SK-N-DZ (cell line): ENCODE measurements around the gene REXO5.
"Not testable (repeated sequence)": the region's sequence is repeated elsewhere in the genome, so short reads cannot be mapped to it uniquely, and the experiment has no call there.

ENCODE experiments used
- DNase-seq: peaks from one replicate; pipeline ENCODE4 v3.0.0-alpha.2; 2015; ENCODE audit warnings: low spot score

REXO5 gene

DNA sequence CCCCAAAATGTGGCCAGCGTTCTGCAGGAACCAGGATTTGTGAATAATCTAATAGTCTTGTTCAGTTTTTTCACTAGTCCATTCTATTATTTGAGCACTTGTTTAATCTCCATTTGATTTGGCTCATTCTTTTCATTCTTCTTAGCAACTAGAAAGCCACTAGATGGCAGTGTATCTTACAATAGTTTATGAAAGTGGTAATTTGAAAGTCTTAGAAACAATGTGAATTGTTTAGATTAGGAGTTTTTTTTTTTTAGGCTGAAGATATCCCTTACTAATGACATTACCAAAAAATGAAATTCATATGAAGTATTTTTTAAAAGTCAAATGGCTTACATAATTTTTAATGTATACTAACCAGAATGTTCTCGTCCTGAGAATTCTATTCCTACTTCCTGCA, 6.7 kb upstream of the REXO5 start:
- DNase-seq = no peak

DNA sequence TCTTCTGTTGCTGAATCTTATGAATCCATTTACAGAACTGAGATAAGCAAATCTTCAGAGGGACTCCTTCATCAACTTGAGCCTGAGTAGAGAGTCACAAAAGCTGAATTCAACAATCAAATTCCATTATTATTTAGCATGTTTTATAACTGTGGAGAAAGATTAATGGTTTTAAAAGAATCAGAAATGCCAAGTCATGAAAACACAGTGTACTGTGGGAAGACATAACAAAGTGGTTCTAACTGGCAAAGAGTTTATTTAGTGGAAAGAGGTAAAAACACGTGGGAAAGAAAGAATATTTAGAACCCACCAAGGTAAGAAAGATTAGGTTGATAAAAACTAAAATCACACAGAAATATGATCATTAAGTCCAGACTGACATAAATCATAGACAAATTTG, 5.0 kb upstream of the REXO5 start:
- no peak for DNase-seq

DNA sequence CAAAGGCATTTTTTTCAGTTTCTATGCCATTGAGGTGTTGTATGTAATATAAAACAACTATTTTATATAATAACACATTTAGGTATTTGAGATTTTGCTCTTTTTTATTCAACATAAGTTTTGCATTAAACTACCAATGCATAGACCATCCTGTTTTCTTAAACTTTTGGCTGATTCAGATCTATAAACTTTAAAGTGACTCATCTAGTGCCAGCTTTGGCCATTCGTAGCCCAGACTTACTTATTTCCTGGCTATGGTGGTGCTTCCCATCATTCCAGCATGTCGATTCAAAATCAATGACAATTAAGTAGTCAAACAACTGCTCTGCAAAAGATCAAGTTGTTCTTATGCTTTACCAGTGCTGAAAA, 3.2 kb upstream of the REXO5 start:
- DNase-seq = no peak

DNA sequence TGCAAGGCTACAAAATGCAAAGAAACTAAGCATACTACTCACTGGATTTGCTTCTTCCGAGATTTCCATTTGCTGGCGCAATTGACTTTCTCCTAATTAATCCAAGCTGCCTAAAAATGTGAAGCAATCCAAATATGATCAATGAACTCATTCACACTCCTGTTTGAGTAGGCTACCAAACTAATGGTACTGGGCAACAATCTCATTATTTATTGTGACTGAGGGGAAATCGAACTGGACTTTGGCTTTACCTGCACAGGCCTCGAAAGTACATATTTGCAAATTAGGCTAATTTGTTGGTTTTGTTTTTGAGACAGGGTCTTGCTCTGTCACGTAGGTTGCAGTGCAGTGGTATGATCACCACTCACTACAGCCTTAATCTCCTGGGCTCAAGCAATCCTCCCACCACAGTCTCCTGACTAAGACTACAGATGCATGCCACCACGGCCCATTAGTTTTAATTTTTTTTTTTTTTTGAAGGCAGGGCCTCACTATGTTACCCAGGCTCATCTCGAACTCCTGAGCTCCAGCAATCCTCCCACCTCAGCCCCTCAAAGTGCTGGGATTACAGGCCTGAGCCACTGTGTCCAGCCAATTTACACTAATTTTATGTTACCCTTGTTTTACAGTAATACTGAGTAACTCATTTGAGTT, 2.6 kb upstream of the REXO5 start:
- no peak for DNase-seq

DNA sequence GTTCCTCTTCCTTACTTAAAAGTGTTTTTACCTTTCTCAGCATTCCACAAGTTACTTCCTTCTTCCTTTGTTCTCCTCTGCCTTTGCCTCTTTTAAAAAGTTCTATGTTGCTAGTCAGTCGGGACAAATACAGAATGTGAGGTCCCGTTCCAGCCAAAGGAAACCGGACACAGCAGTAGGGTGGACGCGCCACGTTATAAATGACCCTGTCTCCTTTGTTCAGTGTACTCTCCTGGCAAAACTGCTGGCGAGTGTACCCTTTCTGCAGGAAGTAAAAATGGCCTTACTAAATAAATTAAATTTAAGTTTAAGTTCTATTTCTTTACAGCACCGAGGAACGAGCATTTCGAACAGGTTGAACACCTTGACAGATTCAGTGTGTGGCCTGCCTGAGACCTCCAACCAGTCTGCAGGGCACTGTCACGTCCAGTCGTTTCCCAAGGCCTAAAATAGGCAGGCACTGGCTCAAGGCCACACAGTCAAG, 601 bp upstream of the REXO5 start:
- not testable (repeated sequence) for DNase-seq

DNA sequence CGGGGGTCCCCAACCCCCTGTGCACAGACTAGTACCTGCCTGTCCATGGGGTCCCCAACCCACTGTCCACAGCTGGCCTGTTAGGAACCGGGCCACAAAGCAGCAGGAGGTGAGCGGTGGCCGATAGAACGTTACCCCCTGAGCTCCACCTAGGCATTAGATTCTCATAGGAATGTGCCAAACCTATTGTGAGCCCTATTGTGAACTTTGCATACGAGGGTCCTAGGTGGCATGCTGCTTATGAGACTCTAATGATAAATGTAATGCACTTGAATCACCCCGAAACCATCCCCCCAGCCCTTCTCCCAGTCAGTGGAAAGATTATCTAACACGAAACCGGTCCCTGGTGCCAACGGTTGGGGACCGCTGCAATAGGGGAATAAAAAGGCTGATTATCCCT, 1.5 kb downstream of the REXO5 start:
- DNase-seq = no peak

DNA sequence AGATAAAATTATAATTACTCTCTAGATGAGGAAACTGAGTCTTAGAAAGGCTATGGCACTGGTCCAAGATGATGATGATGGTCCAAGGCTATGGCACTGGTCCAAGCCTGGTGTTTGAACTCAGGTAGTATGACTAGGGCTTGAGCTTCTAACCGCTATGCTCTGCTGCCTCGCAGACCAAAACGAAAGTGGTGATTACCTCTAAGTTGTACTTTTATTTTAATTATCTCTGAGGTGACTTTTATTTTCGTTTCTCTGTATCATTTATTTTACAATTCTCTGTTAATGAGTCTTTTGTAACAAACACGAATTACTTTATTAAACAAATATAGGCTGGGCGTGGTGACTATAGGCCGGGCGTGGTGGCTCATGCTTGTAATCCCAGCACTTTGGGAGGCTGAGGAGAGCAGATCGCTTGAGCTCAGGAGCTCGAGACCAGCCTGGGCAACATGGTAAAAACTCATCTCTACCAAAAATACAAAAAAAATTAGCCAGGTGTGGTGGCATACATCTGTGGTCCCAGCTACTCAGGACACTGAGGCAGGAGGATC, 5.6 kb downstream of the REXO5 start:
- no peak for DNase-seq

DNA sequence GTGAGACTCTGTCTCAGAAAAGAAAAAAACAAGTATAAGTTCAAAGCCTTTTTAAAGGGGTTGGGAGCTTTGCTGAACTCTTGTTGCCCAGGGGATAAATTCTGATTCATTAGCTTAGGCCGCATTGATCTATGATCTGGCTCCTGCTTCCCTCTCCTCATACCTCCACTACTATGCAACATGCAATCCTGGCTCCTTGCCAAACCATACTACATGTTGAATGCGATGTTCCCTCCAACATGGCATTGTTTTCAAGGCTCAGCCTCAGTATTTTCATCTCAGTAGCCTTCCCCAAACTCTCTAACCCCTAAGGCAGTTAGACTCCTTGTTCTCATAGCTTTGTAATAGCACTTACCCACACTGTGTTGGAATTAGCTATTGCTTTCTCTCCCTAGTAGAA, 6.2 kb downstream of the REXO5 start:
- no peak for DNase-seq

DNA sequence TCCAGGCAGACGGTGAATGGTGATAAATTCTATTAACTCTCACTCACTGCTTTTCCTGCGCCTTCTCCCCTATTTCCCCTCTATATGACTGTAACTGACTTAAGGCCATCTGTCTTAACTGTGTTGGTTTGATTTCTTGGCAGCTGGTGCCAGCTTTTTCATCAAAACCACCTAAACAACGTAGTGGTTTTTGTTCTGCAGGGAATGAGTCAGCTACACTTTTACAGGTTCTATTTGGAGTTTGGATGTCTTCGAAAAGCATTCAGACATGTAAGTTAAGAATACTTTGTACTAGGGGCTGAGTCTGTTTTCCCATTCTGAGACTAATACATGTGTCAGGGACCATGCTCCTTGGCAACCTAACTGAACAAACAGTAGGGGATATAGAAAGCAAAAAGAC, 8.5 kb downstream of the REXO5 start:
- no peak for DNase-seq

DNA sequence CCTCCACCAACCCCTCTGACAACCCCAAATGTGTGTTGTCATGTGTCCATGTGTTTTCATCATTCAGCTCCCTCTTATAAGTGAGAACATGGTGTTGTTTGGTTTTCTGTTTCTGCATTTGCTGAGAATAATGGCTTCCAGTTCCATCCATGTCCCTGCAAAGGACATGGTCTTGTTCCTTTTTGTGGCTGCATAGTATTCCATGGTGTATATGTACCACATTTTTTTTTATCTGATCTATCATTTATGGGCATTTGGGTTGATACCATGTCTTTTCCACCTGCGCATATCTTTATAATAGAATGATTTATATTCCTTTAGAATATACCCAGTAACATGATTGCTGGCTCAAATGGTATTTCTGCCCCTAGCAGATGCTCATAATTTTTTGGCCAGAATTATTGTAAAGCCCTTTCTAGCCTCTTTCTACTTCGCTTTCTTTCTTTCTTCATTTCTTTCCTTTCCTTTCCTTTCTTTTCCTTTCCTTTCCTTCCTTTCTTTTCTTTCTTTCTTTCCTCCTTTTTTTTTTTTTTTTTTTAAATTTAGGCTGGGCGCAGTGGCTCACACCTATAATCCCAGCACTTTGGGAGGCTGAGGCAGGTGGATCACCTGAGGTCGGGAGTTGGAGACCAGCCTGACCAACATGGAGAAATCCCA, 12.7 kb downstream of the REXO5 start:
- no peak for DNase-seq

DNA sequence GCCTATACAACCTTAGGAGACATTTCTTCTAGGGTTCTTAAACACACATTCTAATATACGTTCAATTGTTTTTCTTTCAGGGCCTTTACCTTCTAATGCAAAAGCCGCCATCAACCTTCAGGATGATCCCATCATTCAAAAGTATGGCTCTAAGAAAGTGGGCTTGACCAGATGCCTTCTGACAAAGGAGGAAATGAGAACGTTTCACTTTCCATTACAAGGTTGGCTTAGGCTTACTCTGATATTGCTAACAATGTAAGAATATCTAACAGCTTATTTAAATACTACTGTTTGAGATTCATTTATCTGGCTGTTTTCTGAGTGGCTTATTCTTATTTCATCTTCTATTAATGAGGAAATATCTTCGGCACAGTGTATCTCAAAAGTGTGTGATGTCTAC, 15.4 kb downstream of the REXO5 start:
- DNase-seq = no peak

DNA sequence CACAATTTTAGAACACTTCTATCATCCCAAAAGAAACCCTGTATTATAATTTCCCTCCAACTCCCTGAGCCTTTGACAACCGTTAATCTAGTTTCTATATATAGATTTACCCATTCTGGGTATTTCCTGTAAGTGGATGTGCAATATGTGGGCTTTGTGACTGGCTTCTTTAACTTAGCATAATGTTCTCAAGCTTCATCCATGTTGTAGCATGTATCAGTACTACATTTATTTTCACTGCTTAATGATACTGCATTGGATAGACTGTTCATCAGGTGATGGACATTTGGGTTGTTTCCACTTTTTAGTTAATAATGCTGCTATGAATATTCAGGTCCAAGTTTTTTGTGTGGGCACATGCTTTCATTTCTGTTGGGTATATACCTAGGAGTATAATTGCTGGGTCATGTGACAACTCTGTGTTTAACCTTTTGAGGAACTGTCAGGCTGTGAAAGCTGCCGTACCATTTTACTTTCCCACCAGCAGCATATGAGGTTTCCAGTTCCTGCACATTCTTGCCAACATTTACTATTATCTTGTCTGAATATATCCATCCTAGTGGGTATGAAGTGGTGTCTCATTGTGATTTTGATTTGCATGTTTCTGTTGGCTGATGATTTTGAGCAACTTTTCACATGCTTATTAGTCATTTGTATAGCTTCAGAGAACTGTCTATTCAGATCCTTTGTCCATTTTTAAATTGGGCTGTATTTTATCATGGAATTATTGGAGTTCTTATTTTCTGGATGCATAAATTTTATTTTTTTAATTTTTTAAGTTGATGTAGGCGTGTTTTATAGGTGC, 16.4 kb downstream of the REXO5 start:
- no peak for DNase-seq

DNA sequence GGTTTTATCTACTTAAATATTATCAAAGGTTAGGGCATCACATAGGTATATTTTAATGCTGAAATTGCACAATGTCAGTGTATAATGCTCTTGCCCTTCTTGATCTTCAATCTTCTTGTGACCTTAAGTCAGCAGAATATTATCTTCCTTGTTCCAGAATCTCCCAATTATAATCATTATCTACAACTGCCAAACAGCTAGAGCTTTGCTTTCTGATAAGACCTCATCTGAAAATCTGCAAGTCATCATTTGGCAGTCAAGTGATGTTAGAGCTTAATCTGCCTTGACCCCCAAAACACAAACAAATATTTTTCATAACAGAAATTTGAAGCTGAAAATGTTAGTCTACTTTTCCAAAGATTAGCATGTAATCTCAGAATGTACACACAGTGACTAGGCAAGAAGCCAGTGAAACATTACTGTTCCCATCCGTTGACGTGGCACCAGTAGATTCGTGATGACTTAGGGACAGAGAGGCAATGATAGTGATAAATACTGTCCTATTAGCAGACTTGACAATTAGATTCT, 19.8 kb downstream of the REXO5 start:
- DNase-seq = no peak

DNA sequence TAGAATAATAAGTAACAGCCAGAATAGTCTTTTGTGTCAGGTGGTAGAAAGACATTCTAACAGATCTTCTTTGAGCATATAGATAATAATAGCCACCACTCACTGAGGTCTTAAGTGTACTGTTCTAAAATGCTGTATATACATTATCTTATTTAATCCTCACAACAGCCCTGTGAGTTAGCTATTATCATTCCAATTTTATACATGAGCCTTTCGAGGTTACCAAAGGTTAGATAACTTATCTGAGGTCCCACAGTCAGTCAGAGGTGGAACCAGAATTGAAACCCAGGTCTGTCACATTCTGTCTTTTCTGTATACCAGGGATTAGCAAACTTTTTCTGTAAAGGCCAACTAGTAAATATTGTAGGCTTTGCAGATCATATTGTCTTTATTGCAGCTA, 23.2 kb downstream of the REXO5 start:
- DNase-seq = no peak

DNA sequence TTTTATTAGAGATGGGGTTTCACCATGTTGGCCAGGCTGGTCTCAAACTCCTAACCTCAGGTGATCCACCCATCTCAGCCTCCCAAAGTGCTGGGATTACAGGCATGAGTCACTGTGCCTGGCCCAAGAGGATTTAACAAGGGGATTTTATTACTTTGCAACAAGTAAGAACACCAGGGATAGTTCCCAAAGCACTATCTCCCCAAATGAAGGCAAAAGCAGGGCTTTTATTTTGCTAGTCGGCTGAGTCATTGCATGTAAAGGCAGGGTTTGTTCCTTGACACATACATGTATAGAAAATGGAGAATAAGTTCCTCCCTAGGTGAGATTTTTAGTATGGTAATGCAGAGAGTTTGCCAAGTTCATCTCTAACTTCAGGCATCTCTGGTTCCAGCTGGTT, 24.0 kb downstream of the REXO5 start:
- DNase-seq = no peak

DNA sequence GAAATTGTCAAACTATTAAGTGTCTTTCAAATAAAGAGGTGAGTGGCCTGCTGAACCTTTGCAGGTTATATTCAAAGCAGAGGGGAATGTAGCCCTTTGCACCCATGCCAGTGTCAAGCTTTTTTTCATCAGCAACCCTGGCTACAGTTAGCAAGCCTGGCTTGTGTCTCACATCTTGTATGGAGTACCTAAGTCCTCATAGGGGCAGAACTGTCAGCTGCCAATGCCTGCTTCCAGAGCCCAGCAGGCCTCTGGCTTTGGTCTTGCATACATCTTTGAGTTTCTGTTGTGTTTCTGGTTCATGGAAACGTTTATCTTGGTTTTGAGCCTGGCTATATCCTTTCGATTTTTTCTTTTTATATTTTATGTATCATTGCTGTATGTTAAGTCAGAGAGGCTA, 26.8 kb downstream of the REXO5 start:
- DNase-seq = no peak

DNA sequence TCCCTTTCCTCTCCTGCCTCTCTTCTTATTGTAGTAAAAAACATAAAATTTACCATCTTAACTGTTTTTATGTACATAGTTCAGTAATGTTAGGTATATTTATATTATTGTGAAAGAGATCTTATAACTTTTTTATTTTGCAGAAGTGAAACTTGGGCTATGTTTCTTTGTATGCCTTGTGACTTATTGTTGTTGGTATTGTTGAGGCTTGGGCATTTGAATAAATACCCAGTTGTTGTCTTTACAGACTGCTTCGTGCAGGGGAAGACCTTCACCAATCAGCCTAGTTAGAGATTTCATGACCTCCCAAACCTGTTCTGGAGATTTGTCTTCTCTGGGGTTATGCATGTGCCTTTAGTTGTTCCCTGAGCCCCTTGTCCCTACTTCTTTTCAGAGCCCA, 31.9 kb downstream of the REXO5 start:
- DNase-seq = no peak

DNA sequence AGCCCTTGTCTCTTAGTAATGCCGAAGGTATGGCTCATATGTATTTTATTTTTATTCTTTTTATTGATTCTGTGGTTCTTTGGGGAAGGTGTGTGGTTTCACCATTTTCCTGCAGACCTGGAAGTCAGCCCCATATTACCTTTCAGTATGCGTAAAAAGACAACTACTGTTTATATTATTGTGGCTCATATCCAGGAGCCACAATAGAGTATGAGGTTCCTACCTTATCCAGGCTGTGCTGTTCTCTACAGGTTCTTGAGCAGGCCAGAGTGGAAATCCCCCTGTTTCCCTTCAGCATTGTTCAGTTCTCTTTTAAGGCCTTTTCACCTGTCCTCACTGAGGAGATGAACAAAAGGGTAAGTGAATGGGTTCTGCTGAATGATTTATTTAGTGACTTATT, 33.2 kb downstream of the REXO5 start:
- no peak for DNase-seq

DNA sequence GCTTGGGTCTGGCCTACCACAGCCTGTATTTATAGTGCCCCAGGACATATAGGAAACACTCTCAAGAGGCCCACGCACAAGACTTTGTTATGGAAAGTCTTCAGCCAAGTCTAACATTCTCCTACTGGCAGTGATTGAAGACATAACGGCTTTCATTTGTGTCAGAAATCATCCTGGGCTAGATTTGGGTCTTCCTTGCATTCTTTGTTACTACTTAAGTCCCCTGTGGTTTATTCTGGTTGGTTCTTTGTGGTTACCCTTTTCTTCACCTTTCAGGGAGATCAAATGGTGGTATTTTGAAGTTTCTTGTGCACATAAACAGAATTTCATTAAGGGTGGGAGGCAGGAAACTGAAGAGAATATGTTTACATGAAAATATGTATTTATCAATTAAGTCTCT, 37.7 kb downstream of the REXO5 start:
- DNase-seq = no peak

DNA sequence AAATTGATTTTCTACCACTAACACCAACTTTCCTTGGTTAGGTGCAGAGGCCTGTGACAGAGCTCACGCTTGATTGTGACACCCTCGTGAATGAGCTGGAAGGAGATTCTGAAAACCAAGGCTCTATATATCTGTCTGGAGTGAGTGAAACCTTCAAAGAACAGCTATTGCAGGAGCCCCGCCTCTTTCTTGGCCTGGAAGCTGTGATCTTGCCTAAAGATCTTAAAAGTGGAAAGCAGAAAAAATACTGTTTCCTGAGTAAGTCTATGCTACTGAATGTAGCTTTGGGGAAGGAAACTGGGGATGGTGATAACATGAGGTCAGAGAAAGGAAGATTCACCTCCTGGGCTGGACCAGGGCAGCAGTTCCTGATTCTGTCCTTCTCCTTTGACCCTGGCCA, 38.3 kb downstream of the REXO5 start:
- DNase-seq = no peak

DNA sequence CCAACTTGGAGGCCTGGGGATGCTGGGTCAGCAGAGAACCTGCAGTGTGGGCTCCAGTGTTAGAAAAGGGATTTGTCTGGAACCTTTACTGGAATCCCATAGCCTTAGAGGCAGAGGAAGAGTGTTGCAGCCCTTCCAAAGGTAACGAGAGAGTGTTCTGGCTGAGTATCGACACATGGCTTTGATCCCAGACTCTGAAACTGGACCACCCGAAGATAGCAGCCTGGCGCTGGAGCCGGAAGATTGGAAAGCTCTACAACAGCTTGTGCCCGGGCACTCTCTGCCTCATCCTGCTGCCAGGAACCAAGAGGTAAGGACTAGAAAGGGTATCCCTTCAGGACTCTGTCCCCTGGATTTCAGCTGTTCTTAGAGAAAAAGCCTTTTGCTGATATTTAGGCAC, 39.7 kb downstream of the REXO5 start:
- DNase-seq = no peak

DNA sequence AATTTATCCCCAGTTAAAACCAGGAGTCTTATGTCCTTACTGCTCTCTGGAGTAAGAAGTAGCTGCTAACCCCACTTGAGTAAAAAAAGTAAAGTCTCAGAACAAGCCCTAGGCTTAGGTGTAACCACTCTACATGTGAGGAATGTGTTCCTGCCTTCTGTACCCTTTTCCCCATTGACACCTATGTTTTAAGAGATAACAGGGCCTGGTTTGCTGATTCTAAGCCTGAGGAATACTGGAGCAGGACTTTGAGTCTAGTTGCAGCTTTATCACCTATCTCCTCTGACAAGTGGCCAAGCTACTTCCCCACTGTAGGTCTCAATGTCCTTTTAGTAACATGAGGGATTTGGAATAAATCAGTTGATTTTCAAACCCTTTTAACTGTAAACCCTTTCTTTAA, 40.2 kb downstream of the REXO5 start:
- no peak for DNase-seq
